Right atrium auricular region (tissue), 2 donors: Measurements from ENCODE around the gene NRBF2. TPM values are rescaled to one million over a fixed set of nuclear protein-coding genes. Genes with fewer than 3 reads are reported as not detected.

Experiments used
- DNase-seq: peaks from one replicate; pipeline ENCODE4 v3.0.0-alpha.2; 2019; ENCODE audit warnings: low spot score
- H3K27ac ChIP-seq, 2 donors: fragments of 200-600 bp; sonication (generic); 1 replicate in 1 of 2; 2 replicates in 1 of 2; pipeline ENCODE4 v1.5.1; 2016 to 2019
- H3K27me3 ChIP-seq, 2 donors: fragments of 200-600 bp; sonication (generic); one replicate each; pipeline versions ENCODE4 v1.5.1 to v1.6.0; 2017 to 2019
- H3K36me3 ChIP-seq: fragments of 200-600 bp; sonication (generic); one replicate; pipeline ENCODE4 v1.5.1; 2016
- H3K4me1 ChIP-seq, 2 donors: fragments of 200-600 bp; sonication (generic); one replicate each; pipeline versions ENCODE4 v1.5.1 to v1.6.0; 2017 to 2019
- H3K4me3 ChIP-seq, 2 donors: fragments of 200-600 bp; sonication (generic); 1 replicate in 1 of 2; 2 replicates in 1 of 2; pipeline ENCODE4 v1.5.1; 2017 to 2019; ENCODE audit warnings: mild to moderate bottlenecking in 1 of 2, moderate library complexity in 1 of 2
- H3K9me3 ChIP-seq, 2 donors: fragments of 200-600 bp; sonication (generic); one replicate each; pipeline ENCODE4 v1.5.1; 2019
- total RNA-seq, 2 donors: library from RNA; depleted of rRNA; stranded (reverse); fragments of >200 nt; gene quantifications; one replicate each; pipeline ENCODE4 v1.1.0, GENCODE V29; 2016
- TF ChIP-seq, protein P1 (sequence below), 2 donors: fragments of 200-600 bp; sonication (generic); IDR thresholded peaks; one replicate each; pipeline ENCODE4 v1.5.1; 2019; ENCODE audit warnings: antibody characterized with exemption in 2 of 2

The NRBF2 gene
- total RNA-seq, 2 donors from 2014 or later: 7.8 to 10.6 TPM

GRCh38 chr10:63171255-63171855 lies 38.2 kb downstream of the NRBF2 start:
- H3K4me1 ChIP-seq: peaks cover 0 to 9% of the 10 kb centered on the region in 2 donors
- H3K9me3 ChIP-seq: no peaks in the 10 kb centered on the region
- H3K36me3 ChIP-seq: peaks cover 22% of the 10 kb centered on the region
- no peaks in the 10 kb centered on the region for H3K27me3 ChIP-seq
- H3K27ac ChIP-seq: peak overlapping the region in 1 of 2 donors; percentile 8
- TF ChIP-seq, protein P1, sequence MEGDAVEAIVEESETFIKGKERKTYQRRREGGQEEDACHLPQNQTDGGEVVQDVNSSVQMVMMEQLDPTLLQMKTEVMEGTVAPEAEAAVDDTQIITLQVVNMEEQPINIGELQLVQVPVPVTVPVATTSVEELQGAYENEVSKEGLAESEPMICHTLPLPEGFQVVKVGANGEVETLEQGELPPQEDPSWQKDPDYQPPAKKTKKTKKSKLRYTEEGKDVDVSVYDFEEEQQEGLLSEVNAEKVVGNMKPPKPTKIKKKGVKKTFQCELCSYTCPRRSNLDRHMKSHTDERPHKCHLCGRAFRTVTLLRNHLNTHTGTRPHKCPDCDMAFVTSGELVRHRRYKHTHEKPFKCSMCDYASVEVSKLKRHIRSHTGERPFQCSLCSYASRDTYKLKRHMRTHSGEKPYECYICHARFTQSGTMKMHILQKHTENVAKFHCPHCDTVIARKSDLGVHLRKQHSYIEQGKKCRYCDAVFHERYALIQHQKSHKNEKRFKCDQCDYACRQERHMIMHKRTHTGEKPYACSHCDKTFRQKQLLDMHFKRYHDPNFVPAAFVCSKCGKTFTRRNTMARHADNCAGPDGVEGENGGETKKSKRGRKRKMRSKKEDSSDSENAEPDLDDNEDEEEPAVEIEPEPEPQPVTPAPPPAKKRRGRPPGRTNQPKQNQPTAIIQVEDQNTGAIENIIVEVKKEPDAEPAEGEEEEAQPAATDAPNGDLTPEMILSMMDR (IDR thresholded peaks at IDR 0.05): no peak
- DNase-seq: no peak
- no peak overlapping the region for H3K4me3 ChIP-seq

DNA sequence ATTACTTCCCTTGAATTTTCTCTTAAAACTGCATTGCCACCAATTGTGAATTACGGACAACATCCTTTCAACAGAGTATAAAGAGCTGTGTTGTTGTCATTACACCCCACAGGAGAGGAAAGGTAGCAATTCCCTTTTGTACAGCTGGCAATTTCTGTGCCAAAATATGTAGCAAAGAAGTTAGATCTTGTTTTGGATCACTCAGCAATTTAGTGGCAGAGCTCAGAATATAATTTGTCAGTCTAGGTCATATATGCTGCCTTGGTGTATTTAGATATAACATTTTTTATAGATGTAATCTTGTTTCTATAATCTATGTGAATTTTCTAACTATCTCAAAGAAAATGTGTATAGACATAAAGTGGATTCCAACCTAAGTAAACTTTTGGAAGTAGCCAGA lies 38.8 kb downstream of the NRBF2 start:
- Histone ChIP-seq H3K4me1 (peaks cover 0 to 9% of the 10 kb centered on the region in 2 donors), H3K9me3 (no peaks in the 10 kb centered on the region), H3K27me3 (no peaks in the 10 kb centered on the region), H3K4me3 (no peak overlapping the region), H3K36me3 (peaks cover 27% of the 10 kb centered on the region), H3K27ac (no peak overlapping the region)
- TF ChIP-seq, protein P1 (IDR thresholded peaks at IDR 0.05): no peak
- DNase-seq: no peak

DNA sequence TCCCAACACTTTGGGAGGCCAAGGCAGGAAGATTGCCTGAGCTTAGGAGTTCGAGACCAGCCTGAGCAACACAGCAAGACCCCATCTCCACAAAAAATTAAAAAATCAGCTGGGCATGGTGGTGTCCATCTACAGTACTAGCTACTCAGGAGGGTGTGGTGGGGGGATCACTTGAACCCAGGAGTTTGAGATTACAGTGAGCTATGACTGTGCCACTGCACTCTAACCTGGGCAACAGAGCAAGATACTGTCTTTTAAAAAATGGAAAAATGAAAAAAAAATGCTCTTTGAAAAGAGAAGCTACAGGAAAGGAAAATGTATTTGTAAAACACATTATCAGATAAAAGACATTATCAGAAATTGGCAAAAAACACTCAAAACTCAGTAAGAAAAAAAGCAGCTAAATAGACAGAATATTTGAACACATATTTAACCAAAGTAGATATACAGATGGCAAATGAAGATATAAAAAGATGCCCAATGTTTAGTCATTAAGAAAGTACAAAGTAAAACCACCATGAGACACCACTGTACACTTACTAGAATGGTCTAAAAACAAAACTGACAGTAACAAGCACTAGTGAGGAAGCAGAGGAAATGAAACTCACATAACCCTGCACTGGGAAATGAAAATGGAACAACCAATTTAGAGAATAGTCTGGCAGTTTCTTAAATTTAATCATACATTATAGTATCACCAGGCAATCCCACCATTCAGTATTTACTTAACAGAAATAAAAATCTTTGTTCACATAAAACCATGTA lies 40.5 kb downstream of the NRBF2 start:
- Histone ChIP-seq H3K4me1 (peaks cover 0 to 9% of the 10 kb centered on the region in 2 donors), H3K27ac (no peak overlapping the region), H3K4me3 (no peak overlapping the region), H3K9me3 (no peaks in the 10 kb centered on the region), H3K36me3 (peaks cover 44% of the 10 kb centered on the region), H3K27me3 (no peaks in the 10 kb centered on the region)
- no peak for DNase-seq
- TF ChIP-seq, protein P1 (IDR thresholded peaks at IDR 0.05): no peak

GRCh38 chr10:63175534-63175933 lies 42.4 kb downstream of the NRBF2 start:
- DNase-seq: no peak
- Histone ChIP-seq H3K27ac (no peak overlapping the region), H3K4me1 (peaks cover 0 to 9% of the 10 kb centered on the region in 2 donors), H3K27me3 (no peaks in the 10 kb centered on the region), H3K4me3 (no peak overlapping the region), H3K9me3 (no peaks in the 10 kb centered on the region), H3K36me3 (peaks cover 48% of the 10 kb centered on the region)
- TF ChIP-seq, protein P1 (IDR thresholded peaks at IDR 0.05): no peak

GRCh38 chr10:63192826-63193225 lies 59.7 kb downstream of the NRBF2 start:
- no peaks in the 10 kb centered on the region for H3K27me3 ChIP-seq
- TF ChIP-seq, protein P1 (IDR thresholded peaks at IDR 0.05): no peak
- DNase-seq: no peak
- H3K36me3 ChIP-seq: peaks cover 87% of the 10 kb centered on the region
- peaks cover 0 to 7% of the 10 kb centered on the region in 2 donors for H3K4me1 ChIP-seq
- H3K9me3 ChIP-seq: no peaks in the 10 kb centered on the region
- H3K4me3 ChIP-seq: no peak overlapping the region
- H3K27ac ChIP-seq: no peak overlapping the region
